PC-3 (cell line): ENCODE results near the gene RAF1. TPM values are rescaled to one million over a fixed set of nuclear protein-coding genes. Genes with fewer than 3 reads are reported as not detected.

Experiments used
- ATAC-seq: fragments of 200-7000 bp; cut with Tn5 transposase; 2 replicates; pipeline ENCODE4 v1.9.1; 2020; ENCODE audit warnings: mild to moderate bottlenecking, moderate library complexity
- BruUV-seq: library from RNA; stranded (reverse); fragments of 400-500 nt; replicated peaks from 2 replicates; lab custom pipeline; 2021; lab: Mats Ljungman, UMichigan
- CTCF ChIA-PET: fragments of 300-600 bp; sonication (Branson Sonifier 250); formaldehyde crosslinking; loops from one replicate; lab custom pipeline; 2022; ENCODE audit warnings: antibody characterized with exemption; lab: Charles Lee
- POLR2A ChIA-PET: fragments of 300-600 bp; sonication (Branson Sonifier 250); formaldehyde crosslinking; loops from one replicate; lab custom pipeline; 2022; ENCODE audit warnings: antibody characterized with exemption; ENCODE audit not compliant: unreplicated experiment; lab: Charles Lee
- DNase-seq: peaks from one replicate; pipeline ENCODE4 v3.0.0-alpha.2; 2015
- H2AFZ ChIP-seq: fragments of 300-600 bp; sonication (generic); 2 replicates; pipeline ENCODE4 v1.6.0; 2016; ENCODE audit warnings: antibody characterized with exemption, low read length
- H3F3A ChIP-seq: fragments of 300-600 bp; sonication (generic); one replicate; pipeline ENCODE4 v1.6.0; 2017; ENCODE audit warnings: antibody characterized with exemption, low read length, control low read depth, mild to moderate bottlenecking; ENCODE audit not compliant: unreplicated experiment
- H3K27ac ChIP-seq: fragments of 300-600 bp; sonication (generic); 2 replicates; pipeline ENCODE4 v1.5.1; 2016; ENCODE audit warnings: mild to moderate bottlenecking, low read length
- H3K27me3 ChIP-seq: fragments of 300-600 bp; sonication (generic); 2 replicates; pipeline ENCODE4 v1.6.1; 2016; ENCODE audit warnings: low read length, mixed read lengths
- H3K36me3 ChIP-seq: fragments of 300-600 bp; sonication (generic); 2 replicates; pipeline ENCODE4 v1.6.1; 2016; ENCODE audit warnings: low read depth, mixed run types, low read length, mixed read lengths
- H3K4me1 ChIP-seq: fragments of 300-600 bp; sonication (generic); 2 replicates; pipeline ENCODE4 v1.5.1; 2016; ENCODE audit warnings: low read length; ENCODE audit not compliant: insufficient read depth
- H3K4me2 ChIP-seq: fragments of 300-600 bp; sonication (generic); 2 replicates; pipeline ENCODE4 v1.6.0; 2016; ENCODE audit warnings: low read length
- H3K4me3 ChIP-seq: fragments of 300-600 bp; sonication (generic); 2 replicates; pipeline ENCODE4 v1.5.1; 2016; ENCODE audit warnings: mild to moderate bottlenecking, low read length, mixed read lengths
- H3K79me2 ChIP-seq: fragments of 300-600 bp; sonication (generic); 2 replicates; pipeline ENCODE4 v1.6.1; 2017; ENCODE audit warnings: low read length, mixed read lengths
- H3K9ac ChIP-seq: fragments of 300-600 bp; sonication (generic); 2 replicates; pipeline ENCODE4 v1.6.0; 2016; ENCODE audit warnings: mild to moderate bottlenecking, low read length
- H3K9me2 ChIP-seq: fragments of 300-600 bp; sonication (generic); replicated peaks from 2 replicates; pipeline ENCODE4 v1.6.1; 2016; ENCODE audit warnings: mixed run types, low read length, mixed read lengths
- H3K9me3 ChIP-seq: fragments of 300-600 bp; sonication (generic); 2 replicates; pipeline ENCODE4 v1.6.1; 2016; ENCODE audit warnings: low read length, mixed read lengths
- H4K20me1 ChIP-seq: fragments of 300-600 bp; sonication (generic); 2 replicates; pipeline ENCODE4 v1.6.1; 2016; ENCODE audit warnings: low read length, mixed read lengths
- EZH2 ChIP-seq: fragments of 300-600 bp; sonication (generic); IDR thresholded peaks from one replicate; pipeline ENCODE4 v1.6.1; 2017; ENCODE audit warnings: antibody characterized with exemption, mild to moderate bottlenecking, low read length; ENCODE audit not compliant: unreplicated experiment
- EZH2phosphoT487 ChIP-seq: fragments of 300-600 bp; sonication (generic); IDR thresholded peaks from 2 replicates; pipeline ENCODE4 v1.6.1; 2018; ENCODE audit warnings: mild to moderate bottlenecking, antibody characterized with exemption, low read length, borderline replicate concordance
- intact Hi-C: fragments of 100-400 bp; cut with micrococcal nuclease; formaldehyde crosslinking; loops from 2 replicates; pipeline ENCODE4 v1.9.0; 2023
- total RNA-seq: library from RNA; depleted of rRNA; stranded (reverse); fragments of >200 nt; gene quantifications from 2 replicates; pipeline ENCODE4 v1.2.3, GENCODE V29; 2014
- TF ChIP-seq, protein P1 (sequence below): fragments of 300-600 bp; sonication (generic); conservative IDR thresholded peaks from 2 replicates; pipeline ENCODE4 v1.5.1; 2017; ENCODE audit warnings: antibody characterized with exemption, low read depth, mild to moderate bottlenecking, low read length

Gene RAF1
- total RNA-seq, 1 experiment from 2014 or later = 130 TPM

DNA sequence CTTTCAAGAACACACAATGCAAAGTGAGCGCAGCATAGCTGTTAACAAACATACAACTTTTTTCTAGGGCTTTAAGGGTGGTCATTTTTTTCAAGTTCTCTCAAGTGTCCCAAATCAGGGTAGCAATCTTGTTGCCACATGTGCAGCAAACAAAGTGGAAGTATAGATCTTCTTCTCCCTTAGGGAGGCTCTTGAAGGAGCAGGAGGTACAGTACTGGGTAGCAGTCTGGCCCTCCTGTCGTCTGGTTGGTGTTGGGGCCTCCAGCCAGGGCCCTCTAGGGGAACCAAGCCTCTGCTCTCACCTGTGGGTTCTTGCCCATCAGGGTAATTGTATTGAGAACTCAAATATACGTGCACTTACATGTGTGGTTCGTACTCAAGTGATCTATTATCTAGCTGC lies 81.2 kb downstream of the RAF1 start:
- H2AFZ ChIP-seq = no peak overlapping the region
- no peaks in the 10 kb centered on the region for H4K20me1 ChIP-seq
- no peak overlapping the region for H3K27ac ChIP-seq
- H3K9me2 ChIP-seq = no peaks in the 10 kb centered on the region
- H3K27me3 ChIP-seq = no peaks in the 10 kb centered on the region
- BruUV-seq = TSS peak; percentile 10
- H3K4me3 ChIP-seq = no peak overlapping the region
- H3K4me2 ChIP-seq = no peak overlapping the region
- H3K4me1 ChIP-seq = 0 out of 2 replicates have a peak, but pooled peaks cover 6% of the 10 kb centered on the region
- TF ChIP-seq, protein P1, sequence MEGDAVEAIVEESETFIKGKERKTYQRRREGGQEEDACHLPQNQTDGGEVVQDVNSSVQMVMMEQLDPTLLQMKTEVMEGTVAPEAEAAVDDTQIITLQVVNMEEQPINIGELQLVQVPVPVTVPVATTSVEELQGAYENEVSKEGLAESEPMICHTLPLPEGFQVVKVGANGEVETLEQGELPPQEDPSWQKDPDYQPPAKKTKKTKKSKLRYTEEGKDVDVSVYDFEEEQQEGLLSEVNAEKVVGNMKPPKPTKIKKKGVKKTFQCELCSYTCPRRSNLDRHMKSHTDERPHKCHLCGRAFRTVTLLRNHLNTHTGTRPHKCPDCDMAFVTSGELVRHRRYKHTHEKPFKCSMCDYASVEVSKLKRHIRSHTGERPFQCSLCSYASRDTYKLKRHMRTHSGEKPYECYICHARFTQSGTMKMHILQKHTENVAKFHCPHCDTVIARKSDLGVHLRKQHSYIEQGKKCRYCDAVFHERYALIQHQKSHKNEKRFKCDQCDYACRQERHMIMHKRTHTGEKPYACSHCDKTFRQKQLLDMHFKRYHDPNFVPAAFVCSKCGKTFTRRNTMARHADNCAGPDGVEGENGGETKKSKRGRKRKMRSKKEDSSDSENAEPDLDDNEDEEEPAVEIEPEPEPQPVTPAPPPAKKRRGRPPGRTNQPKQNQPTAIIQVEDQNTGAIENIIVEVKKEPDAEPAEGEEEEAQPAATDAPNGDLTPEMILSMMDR = no peak
- TF ChIP-seq EZH2phosphoT487 = no peak
- ChIA-PET CTCF (no interaction called here), POLR2A (no interaction called here)
- no peaks in the 10 kb centered on the region for H3K79me2 ChIP-seq
- H3K9me3 ChIP-seq = no peaks in the 10 kb centered on the region
- DNase-seq (no peak), ATAC-seq (no peak)
- intact Hi-C loops = no loop called here
- H3K9ac ChIP-seq = no peak overlapping the region
- peaks cover 65% of the 10 kb centered on the region for H3K36me3 ChIP-seq
- peaks cover 5% of the 10 kb centered on the region for H3F3A ChIP-seq

DNA sequence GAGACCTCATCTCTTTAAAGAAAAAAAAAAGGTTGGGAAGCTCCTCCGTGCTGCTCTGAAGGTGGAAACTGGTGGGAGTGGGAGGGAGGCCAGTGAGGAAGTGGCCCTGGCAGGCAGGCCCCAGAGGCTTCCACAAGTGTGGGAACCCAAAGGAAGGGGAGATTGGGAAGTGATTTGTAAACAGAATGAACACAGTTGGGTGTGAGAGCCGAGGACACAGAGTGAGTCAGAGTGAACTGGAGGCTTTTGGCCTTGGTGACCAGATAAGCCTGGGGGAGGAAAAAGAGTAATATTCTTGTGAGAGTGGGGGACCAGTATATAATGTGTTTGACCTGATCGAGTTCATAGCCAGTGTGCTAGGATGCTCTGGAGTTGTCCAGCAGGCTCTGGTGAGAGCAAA lies 84.0 kb downstream of the RAF1 start:
- intact Hi-C loops = no loop called here

DNA sequence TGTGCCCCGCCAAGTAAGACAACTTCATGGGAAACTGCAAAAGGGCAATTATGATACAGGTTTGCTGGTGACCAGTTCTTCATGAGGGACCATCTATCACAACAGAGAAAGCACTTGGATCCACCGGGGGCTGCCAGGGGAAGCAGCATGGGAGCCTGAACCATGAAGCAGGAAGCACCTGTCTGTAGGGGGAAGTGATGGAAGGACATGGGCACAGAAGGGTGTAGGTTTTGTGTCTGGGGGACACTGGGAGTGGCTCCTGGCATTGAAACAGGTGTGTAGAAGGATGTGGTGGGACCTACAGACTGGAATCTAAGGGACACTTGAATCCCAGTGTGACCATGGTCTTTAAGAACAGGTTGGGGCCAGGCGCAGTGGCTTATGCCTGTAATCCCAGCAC lies 84.5 kb downstream of the RAF1 start:
- no peak overlapping the region for H3K9ac ChIP-seq
- 0 out of 2 replicates have a peak, but pooled peaks cover 6% of the 10 kb centered on the region for H3K4me1 ChIP-seq
- H2AFZ ChIP-seq = no peak overlapping the region
- ChIA-PET POLR2A (no interaction called here), CTCF (no interaction called here)
- H3K79me2 ChIP-seq = no peaks in the 10 kb centered on the region
- H3K4me2 ChIP-seq = no peak overlapping the region
- intact Hi-C loops = no loop called here
- H3K4me3 ChIP-seq = no peak overlapping the region
- peak overlapping the region; percentile 21; the same call in 1 of the 2 replicates for H3K27ac ChIP-seq
- H4K20me1 ChIP-seq = no peaks in the 10 kb centered on the region
- no peak for DNase-seq
- H3K9me2 ChIP-seq = no peaks in the 10 kb centered on the region
- peaks cover 5% of the 10 kb centered on the region for H3F3A ChIP-seq
- H3K36me3 ChIP-seq = peaks cover 63% of the 10 kb centered on the region
- no peak for ATAC-seq
- BruUV-seq = no TSS peak
- no peaks in the 10 kb centered on the region for H3K27me3 ChIP-seq
- H3K9me3 ChIP-seq = no peaks in the 10 kb centered on the region
- TF ChIP-seq EZH2phosphoT487 (no peak), EZH2 (no peak)
- TF ChIP-seq, protein P1 = no peak

More for the DNA sequence above, 84.0 kb downstream of the RAF1 start:
- H3K36me3 ChIP-seq = peaks cover 63% of the 10 kb centered on the region
- no TSS peak for BruUV-seq
- POLR2A ChIA-PET = no interaction called here
- no peak overlapping the region for H2AFZ ChIP-seq
- H3K27me3 ChIP-seq = no peaks in the 10 kb centered on the region
- no peak overlapping the region for H3K4me2 ChIP-seq
- 0 out of 2 replicates have a peak, but pooled peaks cover 6% of the 10 kb centered on the region for H3K4me1 ChIP-seq
- H4K20me1 ChIP-seq = no peaks in the 10 kb centered on the region
- no peaks in the 10 kb centered on the region for H3K9me3 ChIP-seq
- H3F3A ChIP-seq = peaks cover 5% of the 10 kb centered on the region
- TF ChIP-seq, protein P1 = no peak
- TF ChIP-seq EZH2phosphoT487 = no peak
- TF ChIP-seq EZH2 = no peak
- no peaks in the 10 kb centered on the region for H3K9me2 ChIP-seq
- peak overlapping the region; percentile 21; the same call in 1 of the 2 replicates for H3K27ac ChIP-seq
- H3K4me3 ChIP-seq = no peak overlapping the region
- CTCF ChIA-PET = no interaction called here
- no peaks in the 10 kb centered on the region for H3K79me2 ChIP-seq
- ATAC-seq (peak; percentile 60), DNase-seq (no peak)
- H3K9ac ChIP-seq = no peak overlapping the region
